Osteocyte (in vitro differentiated cells): ENCODE results near the gene NRCAM. TPM values are rescaled to one million over a fixed set of nuclear protein-coding genes. Genes with fewer than 3 reads are reported as not detected.

Experiments
- DNase-seq: peaks from one replicate; pipeline ENCODE4 v3.0.0; 2021; ENCODE audit warnings: mixed read lengths; ENCODE audit not compliant: unreplicated experiment; ENCODE audit errors: extremely low spot score
- H3K27ac Mint-ChIP-seq: one replicate; pipeline ENCODE4 v1.8.0; 2021; ENCODE audit warnings: mild to moderate bottlenecking, mixed read lengths; ENCODE audit not compliant: unreplicated experiment
- H3K27me3 Mint-ChIP-seq: one replicate; pipeline ENCODE4 v1.8.0; 2021; ENCODE audit warnings: mixed read lengths; ENCODE audit not compliant: unreplicated experiment
- H3K36me3 Mint-ChIP-seq: one replicate; pipeline ENCODE4 v1.8.0; 2021; ENCODE audit warnings: mixed read lengths; ENCODE audit not compliant: unreplicated experiment
- H3K4me1 Mint-ChIP-seq: one replicate; pipeline ENCODE4 v1.8.0; 2021; ENCODE audit warnings: mixed read lengths; ENCODE audit not compliant: unreplicated experiment
- H3K4me3 Mint-ChIP-seq: one replicate; pipeline ENCODE4 v1.8.0; 2021; ENCODE audit warnings: mild to moderate bottlenecking, moderate library complexity, mixed read lengths; ENCODE audit not compliant: unreplicated experiment
- H3K9me3 Mint-ChIP-seq: one replicate; pipeline ENCODE4 v1.8.0; 2021; ENCODE audit warnings: mixed read lengths; ENCODE audit not compliant: unreplicated experiment
- total RNA-seq: library from RNA; stranded (reverse); gene quantifications from 2 replicates; pipeline ENCODE4 v1.2.1, GENCODE V29; 2021
- TF ChIP-seq, protein P1 (sequence below): fragments of 200-600 bp; sonication (generic); IDR thresholded peaks from 2 replicates; pipeline ENCODE4 v1.5.0; 2021; ENCODE audit warnings: antibody characterized with exemption, mild to moderate bottlenecking, moderate library complexity

NRCAM gene
- total RNA-seq, 1 donor from 2014 or later: 81.8 TPM

DNA sequence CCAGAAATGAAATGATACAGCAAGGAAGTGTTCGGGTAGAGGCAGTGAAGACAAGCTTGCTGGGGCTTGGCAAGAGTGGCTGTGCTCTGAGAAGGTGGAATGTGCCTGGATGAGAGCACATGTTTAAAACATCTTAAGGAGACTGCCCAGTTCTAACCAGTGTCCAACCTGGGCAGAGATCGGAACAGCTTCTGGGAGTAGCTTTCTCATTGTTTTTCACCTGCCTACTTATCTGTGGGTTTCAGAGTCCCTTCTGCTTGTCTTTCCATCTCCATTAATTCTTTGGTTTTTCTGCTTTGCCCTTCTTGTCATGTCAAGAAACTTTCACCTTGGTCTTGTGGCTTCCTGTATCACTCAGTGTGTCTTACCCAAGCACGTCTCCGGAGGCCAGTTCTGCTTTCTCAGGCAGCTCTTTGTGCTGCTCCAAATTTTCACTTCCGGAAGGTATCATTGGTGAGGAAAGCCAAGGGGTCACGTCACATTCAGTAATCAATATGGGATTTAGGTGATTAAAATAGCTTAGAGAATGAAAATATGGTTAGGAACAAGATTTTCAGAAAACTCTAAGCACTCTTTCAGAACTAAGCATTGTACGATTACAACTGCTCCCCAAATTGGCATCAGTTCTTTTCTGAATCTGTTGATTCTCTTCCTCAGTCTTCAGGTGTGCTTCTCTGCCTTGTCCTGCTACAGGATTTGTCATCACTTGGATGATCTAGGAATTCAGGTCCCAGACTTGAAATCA, 320.6 kb downstream of the NRCAM start:
- H3K36me3 Mint-ChIP-seq: no peaks in the 10 kb centered on the region
- TF ChIP-seq, protein P1, sequence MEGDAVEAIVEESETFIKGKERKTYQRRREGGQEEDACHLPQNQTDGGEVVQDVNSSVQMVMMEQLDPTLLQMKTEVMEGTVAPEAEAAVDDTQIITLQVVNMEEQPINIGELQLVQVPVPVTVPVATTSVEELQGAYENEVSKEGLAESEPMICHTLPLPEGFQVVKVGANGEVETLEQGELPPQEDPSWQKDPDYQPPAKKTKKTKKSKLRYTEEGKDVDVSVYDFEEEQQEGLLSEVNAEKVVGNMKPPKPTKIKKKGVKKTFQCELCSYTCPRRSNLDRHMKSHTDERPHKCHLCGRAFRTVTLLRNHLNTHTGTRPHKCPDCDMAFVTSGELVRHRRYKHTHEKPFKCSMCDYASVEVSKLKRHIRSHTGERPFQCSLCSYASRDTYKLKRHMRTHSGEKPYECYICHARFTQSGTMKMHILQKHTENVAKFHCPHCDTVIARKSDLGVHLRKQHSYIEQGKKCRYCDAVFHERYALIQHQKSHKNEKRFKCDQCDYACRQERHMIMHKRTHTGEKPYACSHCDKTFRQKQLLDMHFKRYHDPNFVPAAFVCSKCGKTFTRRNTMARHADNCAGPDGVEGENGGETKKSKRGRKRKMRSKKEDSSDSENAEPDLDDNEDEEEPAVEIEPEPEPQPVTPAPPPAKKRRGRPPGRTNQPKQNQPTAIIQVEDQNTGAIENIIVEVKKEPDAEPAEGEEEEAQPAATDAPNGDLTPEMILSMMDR: no peak
- no peak overlapping the region for H3K4me3 Mint-ChIP-seq
- no peak overlapping the region for H3K27ac Mint-ChIP-seq
- H3K4me1 Mint-ChIP-seq: peaks cover 52% of the 10 kb centered on the region
- H3K9me3 Mint-ChIP-seq: no peaks in the 10 kb centered on the region
- DNase-seq: no peak
- H3K27me3 Mint-ChIP-seq: no peaks in the 10 kb centered on the region

DNA sequence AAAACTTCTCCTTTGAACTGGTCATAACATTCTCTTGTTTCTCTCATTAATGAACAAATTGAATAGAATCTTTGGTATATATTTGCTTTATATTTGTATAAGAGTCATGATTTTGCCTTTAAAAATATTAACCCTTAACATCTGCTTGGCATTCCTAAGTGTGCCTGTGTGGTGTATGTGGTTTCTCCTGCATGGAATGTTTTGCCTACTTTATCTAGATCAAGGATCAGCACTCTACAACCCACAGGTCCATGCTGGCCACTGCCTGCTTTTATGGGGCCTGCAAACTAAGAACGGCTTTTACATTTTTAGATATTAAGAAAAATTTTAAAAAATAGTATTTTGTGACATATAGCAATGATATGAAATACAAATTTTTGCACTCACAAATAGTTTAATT, 321.8 kb downstream of the NRCAM start:
- Mint-ChIP-seq H3K36me3 (no peaks in the 10 kb centered on the region), H3K27me3 (no peaks in the 10 kb centered on the region), H3K9me3 (no peaks in the 10 kb centered on the region), H3K4me3 (no peak overlapping the region), H3K4me1 (peaks cover 52% of the 10 kb centered on the region), H3K27ac (no peak overlapping the region)
- DNase-seq: no peak
- TF ChIP-seq, protein P1: no peak

DNA sequence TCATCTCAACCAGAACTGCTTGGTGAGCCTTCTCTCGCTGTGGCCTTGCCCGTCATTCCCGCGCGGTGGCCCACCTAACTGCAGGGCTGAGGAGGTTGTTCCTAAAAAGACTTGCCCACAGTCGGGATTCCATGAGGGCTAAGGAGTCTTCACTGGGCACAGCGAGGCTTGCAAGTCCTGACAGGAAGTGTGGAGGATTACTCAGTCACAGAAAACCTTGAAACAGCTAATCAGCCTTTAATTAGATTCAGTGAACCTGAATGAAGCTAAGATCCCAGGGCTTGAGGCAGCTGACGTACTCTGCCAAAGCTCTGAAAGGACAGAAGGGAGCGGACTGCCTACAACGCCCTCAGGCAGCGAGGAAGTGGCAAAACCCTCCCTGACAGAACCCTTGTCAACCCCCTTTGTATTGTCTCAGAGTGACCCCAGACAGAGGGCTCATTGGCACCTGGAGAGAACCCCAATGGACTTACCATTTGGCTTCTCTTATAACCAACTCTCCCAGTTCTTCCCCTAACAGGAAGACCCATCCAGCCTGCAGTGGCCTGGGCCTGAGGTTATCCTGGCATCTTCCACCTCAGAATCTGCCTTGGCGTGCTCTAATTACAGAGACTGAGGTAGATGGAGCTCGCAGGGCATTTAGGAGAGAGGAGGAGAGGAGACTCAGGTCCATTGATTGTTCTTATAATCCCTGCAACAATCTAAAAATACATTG, 323.5 kb downstream of the NRCAM start:
- TF ChIP-seq, protein P1: no peak
- Mint-ChIP-seq H3K36me3 (no peaks in the 10 kb centered on the region), H3K4me1 (peaks cover 47% of the 10 kb centered on the region), H3K9me3 (no peaks in the 10 kb centered on the region), H3K4me3 (no peak overlapping the region), H3K27me3 (no peaks in the 10 kb centered on the region), H3K27ac (no peak overlapping the region)
- DNase-seq: no peak

DNA sequence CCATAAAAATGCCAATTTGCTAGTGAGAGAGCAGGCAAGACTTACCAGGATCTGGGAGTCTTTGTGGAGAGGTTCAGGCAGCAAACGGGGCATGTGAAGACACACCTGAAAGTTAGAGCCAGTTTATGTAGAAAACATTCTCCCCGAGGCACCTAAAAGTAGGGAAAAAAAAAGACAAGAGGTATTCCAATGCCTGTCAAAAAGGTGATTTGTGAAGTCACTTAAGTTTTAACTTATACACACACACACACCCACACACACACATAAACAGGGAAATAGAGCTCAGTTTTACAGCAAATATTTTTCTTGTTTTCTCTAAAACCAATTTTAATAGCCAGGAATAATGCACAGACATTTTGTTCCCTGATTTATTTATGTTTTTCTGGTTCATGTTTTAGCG, 326.0 kb downstream of the NRCAM start, which contains the start of gene LAMB4:
LAMB4 (minus strand) TSS at position 101 of the 400 bp plus-strand sequence. CDS start 7,197 bp downstream, outside the sequence.
- peaks cover 50% of the 10 kb centered on the region for H3K4me1 Mint-ChIP-seq
- no peaks in the 10 kb centered on the region for H3K9me3 Mint-ChIP-seq
- TF ChIP-seq, protein P1: no peak
- DNase-seq: no peak
- H3K27ac Mint-ChIP-seq: peak within 1 kb of the TSS; percentile 88
- no peaks in the 10 kb centered on the region for H3K36me3 Mint-ChIP-seq
- H3K27me3 Mint-ChIP-seq: no peaks in the 10 kb centered on the region
- H3K4me3 Mint-ChIP-seq: no peak within 1 kb of the TSS
